ENCODE results near the gene AUH. TPM values are rescaled to one million over a fixed set of nuclear protein-coding genes. Genes with fewer than 3 reads are reported as not detected.

AUH gene
- total RNA-seq, 4 donors from 2014 or later = 26.0 to 61.0 (median 31.0) TPM

DNA sequence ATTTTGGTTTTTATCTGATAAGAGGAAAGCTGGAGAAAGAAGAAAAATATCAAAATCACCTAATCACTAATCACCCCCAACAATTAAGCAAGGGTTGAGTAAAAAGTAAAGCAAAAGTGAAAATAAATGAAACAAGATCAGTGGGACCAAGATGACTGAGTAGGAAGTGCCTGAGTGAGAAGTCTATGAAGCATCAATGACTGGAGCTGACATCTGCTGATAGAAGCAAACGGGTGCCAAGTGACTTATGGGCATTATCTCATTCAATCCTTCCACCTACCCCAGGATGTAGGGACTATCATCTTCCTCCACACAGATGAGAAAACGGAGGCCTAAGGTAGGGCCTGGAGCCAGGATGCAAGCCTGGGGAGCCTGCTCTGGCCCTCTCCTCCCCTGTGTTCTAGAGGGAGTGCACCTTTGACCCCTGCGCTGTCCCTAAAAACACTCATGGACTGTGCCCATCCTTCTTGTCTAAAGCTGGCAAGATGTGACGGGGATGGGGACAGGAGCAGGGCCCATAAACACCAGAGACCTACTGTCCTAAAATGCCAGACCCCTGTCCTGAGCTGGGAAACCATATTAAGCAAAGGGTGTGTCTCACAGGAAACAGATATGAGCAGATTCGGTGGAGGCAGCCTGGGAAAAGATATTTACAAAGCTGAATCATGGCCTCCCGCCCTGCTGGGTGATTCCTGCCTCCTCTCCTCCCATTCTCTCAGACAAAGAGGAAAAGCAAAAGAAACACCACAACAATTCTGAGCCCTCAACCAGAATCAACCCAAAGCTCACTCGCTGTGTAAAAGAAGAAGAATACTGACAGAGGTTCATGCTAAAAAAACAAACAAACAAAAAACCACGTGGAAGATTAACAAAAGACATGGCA lies 116.0 kb downstream of the AUH start:
- Histone ChIP-seq H3K27me3 (no peaks in the 10 kb centered on the region), H3K9me3 (no peaks in the 10 kb centered on the region), H3K4me3 (no peak overlapping the region), H3K27ac (no peak overlapping the region), H3K36me3 (no peaks in the 10 kb centered on the region), H3K4me1 (no peaks in the 10 kb centered on the region)
- 77% methylated on average over 8 of the region's 8 CpGs for WGBS
- no peak for DNase-seq (ENCODE audit: low spot score in 2 of 2)
- TF ChIP-seq POLR2AphosphoS5 (IDR thresholded peaks at IDR 0.05) (no peak), EP300 (IDR thresholded peaks at IDR 0.05) (no peak), POLR2A (IDR thresholded peaks at IDR 0.05) (no peak)
- TF ChIP-seq, protein P1, sequence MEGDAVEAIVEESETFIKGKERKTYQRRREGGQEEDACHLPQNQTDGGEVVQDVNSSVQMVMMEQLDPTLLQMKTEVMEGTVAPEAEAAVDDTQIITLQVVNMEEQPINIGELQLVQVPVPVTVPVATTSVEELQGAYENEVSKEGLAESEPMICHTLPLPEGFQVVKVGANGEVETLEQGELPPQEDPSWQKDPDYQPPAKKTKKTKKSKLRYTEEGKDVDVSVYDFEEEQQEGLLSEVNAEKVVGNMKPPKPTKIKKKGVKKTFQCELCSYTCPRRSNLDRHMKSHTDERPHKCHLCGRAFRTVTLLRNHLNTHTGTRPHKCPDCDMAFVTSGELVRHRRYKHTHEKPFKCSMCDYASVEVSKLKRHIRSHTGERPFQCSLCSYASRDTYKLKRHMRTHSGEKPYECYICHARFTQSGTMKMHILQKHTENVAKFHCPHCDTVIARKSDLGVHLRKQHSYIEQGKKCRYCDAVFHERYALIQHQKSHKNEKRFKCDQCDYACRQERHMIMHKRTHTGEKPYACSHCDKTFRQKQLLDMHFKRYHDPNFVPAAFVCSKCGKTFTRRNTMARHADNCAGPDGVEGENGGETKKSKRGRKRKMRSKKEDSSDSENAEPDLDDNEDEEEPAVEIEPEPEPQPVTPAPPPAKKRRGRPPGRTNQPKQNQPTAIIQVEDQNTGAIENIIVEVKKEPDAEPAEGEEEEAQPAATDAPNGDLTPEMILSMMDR (IDR thresholded peaks at IDR 0.05) = no peak

GRCh38 chr9:91243029-91243428 lies 118.7 kb downstream of the AUH start:
- H3K36me3 ChIP-seq = no peaks in the 10 kb centered on the region
- H3K27me3 ChIP-seq = no peaks in the 10 kb centered on the region
- DNase-seq (ENCODE audit: low spot score in 2 of 2) = no peak
- H3K4me1 ChIP-seq = no peaks in the 10 kb centered on the region
- TF ChIP-seq POLR2AphosphoS5 (IDR thresholded peaks at IDR 0.05) (no peak), POLR2A (IDR thresholded peaks at IDR 0.05) (no peak), EP300 (IDR thresholded peaks at IDR 0.05) (no peak)
- TF ChIP-seq, protein P1 (IDR thresholded peaks at IDR 0.05) = no peak
- 93% methylated on average over 2 of the region's 2 CpGs for WGBS
- no peak overlapping the region for H3K27ac ChIP-seq
- no peaks in the 10 kb centered on the region for H3K9me3 ChIP-seq
- no peak overlapping the region for H3K4me3 ChIP-seq

GRCh38 chr9:91241909-91242308 lies 119.8 kb downstream of the AUH start:
- DNase-seq (ENCODE audit: low spot score in 2 of 2) = no peak
- TF ChIP-seq EP300 (IDR thresholded peaks at IDR 0.05) = no peak
- TF ChIP-seq, protein P1 (IDR thresholded peaks at IDR 0.05) = no peak
- TF ChIP-seq POLR2AphosphoS5 (IDR thresholded peaks at IDR 0.05) = no peak
- TF ChIP-seq POLR2A (IDR thresholded peaks at IDR 0.05) = no peak
- WGBS = 83% methylated on average over 4 of the region's 4 CpGs
- Histone ChIP-seq H3K4me1 (no peaks in the 10 kb centered on the region), H3K4me3 (no peak overlapping the region), H3K9me3 (no peaks in the 10 kb centered on the region), H3K27me3 (no peaks in the 10 kb centered on the region), H3K36me3 (no peaks in the 10 kb centered on the region), H3K27ac (no peak overlapping the region)

GRCh38 chr9:91240596-91241165 lies 121.0 kb downstream of the AUH start:
- Histone ChIP-seq H3K9me3 (no peaks in the 10 kb centered on the region), H3K36me3 (no peaks in the 10 kb centered on the region), H3K4me3 (no peak overlapping the region), H3K4me1 (no peaks in the 10 kb centered on the region), H3K27me3 (no peaks in the 10 kb centered on the region), H3K27ac (no peak overlapping the region)
- 74% methylated on average over 3 of the region's 3 CpGs for WGBS
- no peak for TF ChIP-seq POLR2AphosphoS5 (IDR thresholded peaks at IDR 0.05)
- TF ChIP-seq POLR2A (IDR thresholded peaks at IDR 0.05) = no peak
- TF ChIP-seq, protein P1 (IDR thresholded peaks at IDR 0.05) = no peak
- no peak for TF ChIP-seq EP300 (IDR thresholded peaks at IDR 0.05)
- DNase-seq (ENCODE audit: low spot score in 2 of 2) = no peak

DNA sequence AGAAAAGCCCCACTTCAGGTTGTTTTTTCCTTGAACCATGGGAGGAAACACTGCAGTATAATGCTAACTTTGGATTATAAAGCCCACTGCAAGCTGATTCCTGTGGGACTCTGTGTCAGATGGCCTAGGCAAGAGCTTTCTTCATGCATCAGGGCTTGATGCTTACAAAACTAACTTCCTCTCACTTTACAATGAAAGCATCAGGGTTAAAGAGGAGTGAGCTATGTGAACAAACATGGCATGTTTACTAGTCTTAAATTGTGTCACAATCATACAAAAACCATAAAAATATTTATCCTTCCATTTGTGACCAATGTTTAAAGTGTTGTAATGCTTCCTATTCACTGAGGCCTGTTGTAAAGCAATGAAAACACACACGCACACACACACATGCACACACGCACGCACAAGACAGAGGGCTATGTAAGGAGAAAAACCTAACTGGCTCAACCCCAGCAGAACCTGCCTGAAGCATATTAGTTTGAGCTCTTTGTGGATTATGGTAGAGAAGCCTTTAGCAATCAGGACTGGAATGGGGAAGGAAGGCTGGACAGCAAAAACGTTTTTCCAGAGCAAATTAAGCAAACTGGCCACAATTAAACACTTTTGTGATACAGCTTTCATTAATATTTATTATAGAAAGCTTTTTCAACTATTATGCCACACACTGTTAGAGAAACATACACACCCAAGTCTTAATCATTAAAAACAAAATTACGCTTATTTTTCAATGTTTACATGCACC lies 122.2 kb downstream of the AUH start:
- Histone ChIP-seq H3K9me3 (no peaks in the 10 kb centered on the region), H3K4me3 (no peak overlapping the region), H3K36me3 (no peaks in the 10 kb centered on the region), H3K27me3 (no peaks in the 10 kb centered on the region), H3K4me1 (no peaks in the 10 kb centered on the region), H3K27ac (no peak overlapping the region)
- no peak for TF ChIP-seq EP300 (IDR thresholded peaks at IDR 0.05)
- no peak for TF ChIP-seq POLR2A (IDR thresholded peaks at IDR 0.05)
- TF ChIP-seq, protein P1 (IDR thresholded peaks at IDR 0.05) = no peak
- TF ChIP-seq POLR2AphosphoS5 (IDR thresholded peaks at IDR 0.05) = no peak
- WGBS = 73% methylated on average over 5 of the region's 5 CpGs
- DNase-seq (ENCODE audit: low spot score in 2 of 2) = no peak
